ENCODE data around the gene DAZ2.
"Not testable (repeated sequence)": the region's sequence is repeated elsewhere in the genome, so short reads cannot be mapped to it uniquely, and the experiment has no call there.

GRCh38 chrY:23198908-23199307 is 20.4 kb upstream of the DAZ2 start, which contains the start of gene DAZ1:
- not testable (repeated sequence) for TF ChIP-seq CTCF (IDR thresholded peaks at IDR 0.05; ENCODE audit: insufficient read depth, low read length); POLR2AphosphoS5 (IDR thresholded peaks at IDR 0.05; ENCODE audit: low read depth); REST (IDR thresholded peaks at IDR 0.05; ENCODE audit: insufficient replicate concordance, low read depth); GABPA (IDR thresholded peaks at IDR 0.05; ENCODE audit: low read depth)

All from HL-60 (cell line).